Sigmoid colon (tissue), 7 donors: Measurements from ENCODE around the gene CD63. TPM values are rescaled to one million over a fixed set of nuclear protein-coding genes. Genes with fewer than 3 reads are reported as not detected.
A peak's percentile ranks its signal among the peaks of the same experiment; 100 is the strongest.

Experiments
- DNase-seq: peaks from one replicate; pipeline ENCODE4 v3.0.0-alpha.2; 2019
- H3K27ac ChIP-seq, 4 donors: fragments of 200-600 bp; sonication (generic); one replicate each; pipeline ENCODE4 v1.5.1; 2016 to 2019; ENCODE audit warnings: mild to moderate bottlenecking in 1 of 4
- H3K27me3 ChIP-seq, 3 donors: fragments of 200-600 bp; sonication (generic); one replicate each; pipeline ENCODE4 v1.5.1; 2019; ENCODE audit warnings: mild to moderate bottlenecking in 1 of 3
- H3K36me3 ChIP-seq, 4 donors: fragments of 200-600 bp; sonication (generic); one replicate each; pipeline ENCODE4 v1.5.1; 2016 to 2019
- H3K4me1 ChIP-seq, 4 donors: fragments of 200-600 bp; sonication (generic); one replicate each; pipeline ENCODE4 v1.5.1; 2017 to 2019
- H3K4me3 ChIP-seq, 4 donors: fragments of 200-600 bp; sonication (generic); one replicate each; pipeline ENCODE4 v1.5.1; 2017 to 2019; ENCODE audit warnings: mild to moderate bottlenecking in 2 of 4, moderate library complexity in 1 of 4
- H3K9me3 ChIP-seq, 4 donors: fragments of 200-600 bp in 3 of 4; sonication (generic) in 3 of 4; one replicate each; pipeline versions ENCODE4 v1.5.1 to v1.6.1; 2013 to 2019
- CTCF ChIP-seq, 4 experiments: fragments of 450-650 bp in 3 of 4; fragments of 200-600 bp in 1 of 4; IDR thresholded peaks; one replicate each; pipeline ENCODE4 v1.5.1; 2016 to 2019; ENCODE audit warnings: antibody characterized with exemption in 4 of 4, mild to moderate bottlenecking in 3 of 4, moderate library complexity in 2 of 4
- EP300 ChIP-seq, 4 donors: sonication (generic); formaldehyde crosslinking; IDR thresholded peaks; one replicate each; pipeline ENCODE4 v1.6.1; 2017; ENCODE audit warnings: antibody characterized with exemption in 4 of 4
- POLR2A ChIP-seq, 2 donors: fragments of 450-650 bp; IDR thresholded peaks; one replicate each; pipeline ENCODE4 v1.6.1; 2016; ENCODE audit warnings: antibody characterized with exemption in 2 of 2, mild to moderate bottlenecking in 2 of 2, moderate library complexity in 2 of 2
- POLR2AphosphoS5 ChIP-seq, 4 donors: sonication (generic); formaldehyde crosslinking; IDR thresholded peaks; one replicate each; pipeline ENCODE4 v1.6.1; 2017; ENCODE audit warnings: antibody characterized with exemption in 4 of 4
- WGBS, 2 donors: extraction: QIAGEN DNeasy Blood & Tissue Kit; methylation state at CpG; one replicate each; pipeline ENCODE4 v1.1.7; 2013; 5-methylcytosine and 5-hydroxymethylcytosine counted together
- intact Hi-C: fragments of 100-400 bp; cut with DNase I; formaldehyde crosslinking; loops from one replicate; pipeline ENCODE4 v1.15.1; 2023
- polyA plus RNA-seq, 3 donors: library from polyadenylated mRNA; stranded (reverse); fragments of 200-250 nt; gene quantifications; one replicate each; pipeline ENCODE4 v1.2.3, GENCODE V29; 2013
- total RNA-seq, 4 donors: library from RNA; depleted of rRNA; stranded (reverse); fragments of >200 nt; gene quantifications; one replicate each; pipeline ENCODE4 v1.1.0, GENCODE V29; 2016
- donor health status: healthy with polysubstance abuse.
- donor health status: Bipolar disorder and iron deficiency.
- donor health status: healthy.

The CD63 gene
- total and polyA plus RNA-seq, 7 donors = 450 to 1,058 (median 842) TPM

GRCh38 chr12:55736780-55737580 lies 8.2 kb upstream of the CD63 start:
- 28 to 51% methylated on average over 6 of the region's 6 CpGs for WGBS, 2 donors
- no peaks in the 10 kb centered on the region for H3K36me3 ChIP-seq
- no peaks in the 10 kb centered on the region for H3K9me3 ChIP-seq
- no peaks in the 10 kb centered on the region for H3K27me3 ChIP-seq
- TF ChIP-seq POLR2AphosphoS5 (IDR thresholded peaks at IDR 0.05) (no peak), CTCF (IDR thresholded peaks at IDR 0.05) (peak in 3 of 4 experiments; percentile 61 to 84 (median 64))
- H3K27ac ChIP-seq = peak overlapping the region in 2 of 4 donors; percentile 78 to 83
- no peak overlapping the region for H3K4me3 ChIP-seq
- peak; percentile 83 for DNase-seq
- H3K4me1 ChIP-seq = peaks cover 0 to 21% (median 16%) of the 10 kb centered on the region in 4 donors
- intact Hi-C loops = loop anchor here (5.0 kb wide), 1 partner anchor 80 kb away; the partner anchor contains the start of genes ORMDL2 and SARNP

GRCh38 chr12:55736076-55736475 lies 7.3 kb upstream of the CD63 start:
- intact Hi-C loops = loop anchor here (5.0 kb wide), 1 partner anchor 81 kb away; the partner anchor contains the start of genes ORMDL2 and SARNP
- Histone ChIP-seq H3K27me3 (no peaks in the 10 kb centered on the region), H3K4me1 (peaks cover 0 to 30% (median 19%) of the 10 kb centered on the region in 4 donors), H3K36me3 (no peaks in the 10 kb centered on the region), H3K4me3 (no peak overlapping the region), H3K27ac (no peak overlapping the region), H3K9me3 (no peaks in the 10 kb centered on the region)
- 62 to 67% methylated on average over 3 of the region's 3 CpGs for WGBS, 2 donors
- peak; percentile 51 for DNase-seq
- TF ChIP-seq POLR2AphosphoS5 (IDR thresholded peaks at IDR 0.05) = no peak
- no peak for TF ChIP-seq EP300 (IDR thresholded peaks at IDR 0.05)
- TF ChIP-seq POLR2A (IDR thresholded peaks at IDR 0.05) = no peak
- TF ChIP-seq CTCF (IDR thresholded peaks at IDR 0.05) = no peak

- intact Hi-C loops = no loop called here
- H3K4me3 ChIP-seq = no peak overlapping the region
- no peak overlapping the region for H3K27ac ChIP-seq
- DNase-seq = peak; percentile 52
- H3K27me3 ChIP-seq = no peaks in the 10 kb centered on the region
- 83 to 92% methylated on average over 3 of the region's 3 CpGs for WGBS, 2 donors
- peaks cover 0 to 44% (median 34%) of the 10 kb centered on the region in 4 donors for H3K4me1 ChIP-seq
- no peaks in the 10 kb centered on the region for H3K36me3 ChIP-seq
- H3K9me3 ChIP-seq = no peaks in the 10 kb centered on the region
- no peak for TF ChIP-seq POLR2A (IDR thresholded peaks at IDR 0.05)
- no peak for TF ChIP-seq CTCF (IDR thresholded peaks at IDR 0.05)
- TF ChIP-seq POLR2AphosphoS5 (IDR thresholded peaks at IDR 0.05) = no peak
- TF ChIP-seq EP300 (IDR thresholded peaks at IDR 0.05) = no peak
These were observed 5.8 kb upstream of the CD63 start for GRCh38 chr12:55734595-55734994.

GRCh38 chr12:55733858-55734257 lies 5.0 kb upstream of the CD63 start:
- Histone ChIP-seq H3K4me1 (peaks cover 0 to 42% (median 34%) of the 10 kb centered on the region in 4 donors), H3K9me3 (no peaks in the 10 kb centered on the region), H3K27me3 (no peaks in the 10 kb centered on the region), H3K27ac (no peak overlapping the region), H3K4me3 (no peak overlapping the region), H3K36me3 (no peaks in the 10 kb centered on the region)
- TF ChIP-seq POLR2A (IDR thresholded peaks at IDR 0.05) (no peak), EP300 (IDR thresholded peaks at IDR 0.05) (no peak), CTCF (IDR thresholded peaks at IDR 0.05) (no peak), POLR2AphosphoS5 (IDR thresholded peaks at IDR 0.05) (no peak)
- 80 to 85% methylated on average over 2 of the region's 2 CpGs for WGBS, 2 donors
- intact Hi-C loops = no loop called here
- no peak for DNase-seq
